Measurements from ENCODE around the gene FUT6. TPM values are rescaled to one million over a fixed set of nuclear protein-coding genes. Genes with fewer than 3 reads are reported as not detected.
A peak's percentile ranks its signal among the peaks of the same experiment; 100 is the strongest.
"Not testable (repeated sequence)": the region's sequence is repeated elsewhere in the genome, so short reads cannot be mapped to it uniquely, and the experiment has no call there.

Gene FUT6
- total and polyA plus RNA-seq, 2 donors (not counting 1 experiment from before 2014, with no cell fraction given) = not detected

GRCh38 chr19:5851302-5851701, 11.8 kb upstream of the FUT6 start, which contains the start of gene FUT3:
TSS of gene FUT3 (minus strand) at chr19:5851449.
- Histone ChIP-seq H3K79me2 (ENCODE audit: control insufficient read depth, insufficient read depth, low read length) (no peaks in the 10 kb centered on the region), H3K9ac (ENCODE audit: insufficient read depth, low read length) (no peak within 1 kb of the TSS), H3K9me3 (ENCODE audit: control insufficient read depth, insufficient read depth, low read depth, low read length) (no peaks in the 10 kb centered on the region), H4K20me1 (ENCODE audit: control insufficient read depth, extremely low read depth, insufficient read depth, low read length) (no peaks in the 10 kb centered on the region), H3K27ac (ENCODE audit: insufficient read depth, low read length) (no peak within 1 kb of the TSS), H3K4me1 (ENCODE audit: control insufficient read depth, extremely low read depth, insufficient read depth, low read length) (no peaks in the 10 kb centered on the region), H3K4me3 (replicated peaks in 1 of 4; ENCODE audit: control extremely low read depth in 1 of 4, insufficient read depth in 1 of 4, low read depth in 3 of 4, low read length in 4 of 4) (no peak within 1 kb of the TSS), H3K36me3 (ENCODE audit: control insufficient read depth, insufficient read depth, low read length) (no peaks in the 10 kb centered on the region), H3K4me2 (ENCODE audit: extremely low read depth, insufficient read depth, low read length) (no peak within 1 kb of the TSS), H3K27me3 (ENCODE audit: control insufficient read depth, insufficient read depth, low read length) (peaks cover 8% of the 10 kb centered on the region), H2AFZ (ENCODE audit: low read length) (no peak within 1 kb of the TSS)
- DNase-seq (ENCODE audit: low read depth in 2 of 2) = no peak
- TF ChIP-seq CTCF (conservative IDR thresholded peaks at IDR 0.05 in 1 of 2, IDR thresholded peaks at IDR 0.05 in 1 of 2; ENCODE audit: low read depth in 1 of 2, low read length in 2 of 2) = no peak
- TF ChIP-seq EZH2 (IDR thresholded peaks at IDR 0.05; ENCODE audit: low read length, missing control alignments) = no peak

GRCh38 chr19:5850743-5851293, 11.3 kb upstream of the FUT6 start:
- H3K4me1 ChIP-seq (ENCODE audit: control insufficient read depth, extremely low read depth, insufficient read depth, low read length) = no peaks in the 10 kb centered on the region
- TF ChIP-seq CTCF (conservative IDR thresholded peaks at IDR 0.05 in 1 of 2, IDR thresholded peaks at IDR 0.05 in 1 of 2; ENCODE audit: low read depth in 1 of 2, low read length in 2 of 2) (no peak), EZH2 (IDR thresholded peaks at IDR 0.05; ENCODE audit: low read length, missing control alignments) (no peak)
- H3K27ac ChIP-seq (ENCODE audit: insufficient read depth, low read length) = no peak overlapping the region
- H3K9ac ChIP-seq (ENCODE audit: insufficient read depth, low read length) = no peak overlapping the region
- no peak overlapping the region for H3K4me3 ChIP-seq (replicated peaks in 1 of 4; ENCODE audit: control extremely low read depth in 1 of 4, insufficient read depth in 1 of 4, low read depth in 3 of 4, low read length in 4 of 4)
- no peaks in the 10 kb centered on the region for H4K20me1 ChIP-seq (ENCODE audit: control insufficient read depth, extremely low read depth, insufficient read depth, low read length)
- no peak overlapping the region for H3K4me2 ChIP-seq (ENCODE audit: extremely low read depth, insufficient read depth, low read length)
- no peak overlapping the region for H2AFZ ChIP-seq (ENCODE audit: low read length)
- peak; percentile 61 to 71 for DNase-seq (ENCODE audit: low read depth in 2 of 2)
- no peaks in the 10 kb centered on the region for H3K9me3 ChIP-seq (ENCODE audit: control insufficient read depth, insufficient read depth, low read depth, low read length)
- no peaks in the 10 kb centered on the region for H3K79me2 ChIP-seq (ENCODE audit: control insufficient read depth, insufficient read depth, low read length)
- H3K27me3 ChIP-seq (ENCODE audit: control insufficient read depth, insufficient read depth, low read length) = peaks cover 5% of the 10 kb centered on the region
- no peaks in the 10 kb centered on the region for H3K36me3 ChIP-seq (ENCODE audit: control insufficient read depth, insufficient read depth, low read length)

- Histone ChIP-seq H3K4me2 (ENCODE audit: extremely low read depth, insufficient read depth, low read length) (no peak overlapping the region), H3K4me3 (replicated peaks in 1 of 4; ENCODE audit: control extremely low read depth in 1 of 4, insufficient read depth in 1 of 4, low read depth in 3 of 4, low read length in 4 of 4) (no peak overlapping the region), H3K27ac (ENCODE audit: insufficient read depth, low read length) (no peak overlapping the region), H3K36me3 (ENCODE audit: control insufficient read depth, insufficient read depth, low read length) (no peaks in the 10 kb centered on the region), H3K4me1 (ENCODE audit: control insufficient read depth, extremely low read depth, insufficient read depth, low read length) (no peaks in the 10 kb centered on the region), H3K9me3 (ENCODE audit: control insufficient read depth, insufficient read depth, low read depth, low read length) (no peaks in the 10 kb centered on the region), H2AFZ (ENCODE audit: low read length) (no peak overlapping the region), H3K9ac (ENCODE audit: insufficient read depth, low read length) (no peak overlapping the region), H4K20me1 (ENCODE audit: control insufficient read depth, extremely low read depth, insufficient read depth, low read length) (no peaks in the 10 kb centered on the region), H3K27me3 (ENCODE audit: control insufficient read depth, insufficient read depth, low read length) (peaks cover 5% of the 10 kb centered on the region), H3K79me2 (ENCODE audit: control insufficient read depth, insufficient read depth, low read length) (no peaks in the 10 kb centered on the region)
- DNase-seq (ENCODE audit: low read depth in 2 of 2) = no peak
- TF ChIP-seq CTCF (conservative IDR thresholded peaks at IDR 0.05 in 1 of 2, IDR thresholded peaks at IDR 0.05 in 1 of 2; ENCODE audit: low read depth in 1 of 2, low read length in 2 of 2) (no peak), EZH2 (IDR thresholded peaks at IDR 0.05; ENCODE audit: low read length, missing control alignments) (no peak)
Observed at GRCh38 chr19:5850189-5850588, 10.7 kb upstream of the FUT6 start.

GRCh38 chr19:5848621-5849020, 9.1 kb upstream of the FUT6 start:
- H2AFZ ChIP-seq (ENCODE audit: low read length); H3K9me3 ChIP-seq (ENCODE audit: control insufficient read depth, insufficient read depth, low read depth, low read length); H3K4me3 ChIP-seq (replicated peaks in 1 of 4; ENCODE audit: control extremely low read depth in 1 of 4, insufficient read depth in 1 of 4, low read depth in 3 of 4, low read length in 4 of 4); H3K36me3 ChIP-seq (ENCODE audit: control insufficient read depth, insufficient read depth, low read length); H3K9ac ChIP-seq (ENCODE audit: insufficient read depth, low read length); DNase-seq (ENCODE audit: low read depth in 2 of 2); H3K4me2 ChIP-seq (ENCODE audit: extremely low read depth, insufficient read depth, low read length); H4K20me1 ChIP-seq (ENCODE audit: control insufficient read depth, extremely low read depth, insufficient read depth, low read length); H3K27me3 ChIP-seq (ENCODE audit: control insufficient read depth, insufficient read depth, low read length); H3K27ac ChIP-seq (ENCODE audit: insufficient read depth, low read length); H3K4me1 ChIP-seq (ENCODE audit: control insufficient read depth, extremely low read depth, insufficient read depth, low read length); H3K79me2 ChIP-seq (ENCODE audit: control insufficient read depth, insufficient read depth, low read length): not testable (repeated sequence)

- not testable (repeated sequence) for H3K4me3 ChIP-seq (replicated peaks in 1 of 4; ENCODE audit: control extremely low read depth in 1 of 4, insufficient read depth in 1 of 4, low read depth in 3 of 4, low read length in 4 of 4); H4K20me1 ChIP-seq (ENCODE audit: control insufficient read depth, extremely low read depth, insufficient read depth, low read length); H3K27ac ChIP-seq (ENCODE audit: insufficient read depth, low read length); DNase-seq (ENCODE audit: low read depth in 2 of 2); H3K79me2 ChIP-seq (ENCODE audit: control insufficient read depth, insufficient read depth, low read length); H3K9me3 ChIP-seq (ENCODE audit: control insufficient read depth, insufficient read depth, low read depth, low read length); H2AFZ ChIP-seq (ENCODE audit: low read length); H3K36me3 ChIP-seq (ENCODE audit: control insufficient read depth, insufficient read depth, low read length); H3K27me3 ChIP-seq (ENCODE audit: control insufficient read depth, insufficient read depth, low read length); H3K4me1 ChIP-seq (ENCODE audit: control insufficient read depth, extremely low read depth, insufficient read depth, low read length); H3K9ac ChIP-seq (ENCODE audit: insufficient read depth, low read length); H3K4me2 ChIP-seq (ENCODE audit: extremely low read depth, insufficient read depth, low read length)
Observed at GRCh38 chr19:5847846-5848245, 8.3 kb upstream of the FUT6 start.
